ENCODE measurements around the gene CSNK2A3. TPM values are rescaled to one million over a fixed set of nuclear protein-coding genes. Genes with fewer than 3 reads are reported as not detected.

The CSNK2A3 gene
- total RNA-seq, 1 experiment from 2014 or later, result 1.4 TPM

DNA sequence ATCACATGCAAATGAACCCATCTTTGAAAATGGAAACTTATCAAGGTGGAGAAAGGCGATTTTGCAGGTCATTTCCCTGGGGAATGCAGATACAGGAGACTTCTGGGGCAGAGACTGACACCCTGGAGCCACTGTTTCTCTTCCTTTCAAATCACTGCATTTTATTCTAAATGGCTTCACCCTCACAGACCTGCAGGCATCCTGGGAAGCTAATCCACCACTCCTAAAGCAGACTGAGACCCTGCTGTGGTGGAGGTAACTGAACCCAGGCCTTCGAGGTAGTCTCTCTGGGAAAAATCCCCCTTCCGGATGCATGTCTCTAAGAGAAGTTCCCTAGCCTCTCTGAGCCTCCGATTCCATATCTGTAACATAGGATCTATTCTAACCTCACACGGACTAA lies 20.9 kb upstream of the CSNK2A3 start:
- intact Hi-C loops (cut with micrococcal nuclease; ENCODE audit: unreplicated experiment), result no loop called here
- Histone ChIP-seq H3K36me3 (ENCODE audit: insufficient read depth, low read length, poor library complexity, severe bottlenecking) (no peaks in the 10 kb centered on the region), H3K4me1 (ENCODE audit: insufficient read depth, low read length, poor library complexity, severe bottlenecking) (no peaks in the 10 kb centered on the region), H3K4me3 (ENCODE audit: low read depth, low read length, poor library complexity, severe bottlenecking) (no peak overlapping the region), H3K9me3 (ENCODE audit: low read depth, low read length, poor library complexity, severe bottlenecking) (no peaks in the 10 kb centered on the region), H3K27me3 (replicated peaks; ENCODE audit: insufficient read depth, low read depth, low read length, poor library complexity) (no peaks in the 10 kb centered on the region), H3K27ac (ENCODE audit: low read depth, low read length, poor library complexity, severe bottlenecking) (no peak overlapping the region)
- ChIA-PET POLR2A (ENCODE audit: low non-redundant PET) (no interaction called here), CTCF (no interaction called here)
- BruUV-seq (replicated peaks), result no TSS peak
- TF ChIP-seq CTCF (conservative IDR thresholded peaks at IDR 0.05; ENCODE audit: low read depth, low read length) (no peak), EZH2 (IDR thresholded peaks at IDR 0.05; ENCODE audit: borderline replicate concordance, low read depth, low read length, poor library complexity, severe bottlenecking) (no peak)
- no peak for DNase-seq (ENCODE audit: low spot score)

- ChIA-PET POLR2A (ENCODE audit: low non-redundant PET) (no interaction called here), CTCF (no interaction called here)
- no peaks in the 10 kb centered on the region for H3K4me1 ChIP-seq (ENCODE audit: insufficient read depth, low read length, poor library complexity, severe bottlenecking)
- no peaks in the 10 kb centered on the region for H3K27me3 ChIP-seq (replicated peaks; ENCODE audit: insufficient read depth, low read depth, low read length, poor library complexity)
- no peaks in the 10 kb centered on the region for H3K9me3 ChIP-seq (ENCODE audit: low read depth, low read length, poor library complexity, severe bottlenecking)
- no peak overlapping the region for H3K27ac ChIP-seq (ENCODE audit: low read depth, low read length, poor library complexity, severe bottlenecking)
- no peaks in the 10 kb centered on the region for H3K36me3 ChIP-seq (ENCODE audit: insufficient read depth, low read length, poor library complexity, severe bottlenecking)
- BruUV-seq (replicated peaks), result no TSS peak
- no peak overlapping the region for H3K4me3 ChIP-seq (ENCODE audit: low read depth, low read length, poor library complexity, severe bottlenecking)
- DNase-seq (ENCODE audit: low spot score), result no peak
- TF ChIP-seq CTCF (conservative IDR thresholded peaks at IDR 0.05; ENCODE audit: low read depth, low read length) (no peak), EZH2 (IDR thresholded peaks at IDR 0.05; ENCODE audit: borderline replicate concordance, low read depth, low read length, poor library complexity, severe bottlenecking) (no peak)
- intact Hi-C loops (cut with micrococcal nuclease; ENCODE audit: unreplicated experiment), result no loop called here
Measured at GRCh38 chr11:11372461-11372860, 19.4 kb upstream of the CSNK2A3 start.

GRCh38 chr11:11370962-11371303 lies 17.9 kb upstream of the CSNK2A3 start:
- no TSS peak for BruUV-seq (replicated peaks)
- H3K4me3 ChIP-seq (ENCODE audit: low read depth, low read length, poor library complexity, severe bottlenecking), result no peak overlapping the region
- intact Hi-C loops (cut with micrococcal nuclease; ENCODE audit: unreplicated experiment), result no loop called here
- no peaks in the 10 kb centered on the region for H3K36me3 ChIP-seq (ENCODE audit: insufficient read depth, low read length, poor library complexity, severe bottlenecking)
- CTCF ChIA-PET, result no interaction called here
- no peaks in the 10 kb centered on the region for H3K4me1 ChIP-seq (ENCODE audit: insufficient read depth, low read length, poor library complexity, severe bottlenecking)
- no peak for DNase-seq (ENCODE audit: low spot score)
- no peaks in the 10 kb centered on the region for H3K9me3 ChIP-seq (ENCODE audit: low read depth, low read length, poor library complexity, severe bottlenecking)
- H3K27me3 ChIP-seq (replicated peaks; ENCODE audit: insufficient read depth, low read depth, low read length, poor library complexity), result no peaks in the 10 kb centered on the region
- TF ChIP-seq EZH2 (IDR thresholded peaks at IDR 0.05; ENCODE audit: borderline replicate concordance, low read depth, low read length, poor library complexity, severe bottlenecking) (no peak), CTCF (conservative IDR thresholded peaks at IDR 0.05; ENCODE audit: low read depth, low read length) (no peak)
- H3K27ac ChIP-seq (ENCODE audit: low read depth, low read length, poor library complexity, severe bottlenecking), result no peak overlapping the region
- POLR2A ChIA-PET (ENCODE audit: low non-redundant PET), result no interaction called here
